B cell (primary cell): ENCODE data around the gene TSPAN9. TPM values are rescaled to one million over a fixed set of nuclear protein-coding genes. Genes with fewer than 3 reads are reported as not detected.

ENCODE experiments used
- ATAC-seq: fragments of 200-7000 bp; cut with Tn5 transposase; one replicate; pipeline ENCODE4 v1.10.0; 2021; ENCODE audit warnings: low read depth, mild to moderate bottlenecking, moderate number of reproducible peaks, moderate library complexity
- CTCF ChIA-PET: fragments of 350-600 bp; sonication (Branson Sonifier 250); formaldehyde crosslinking; loops from one replicate; lab custom pipeline; 2021; ENCODE audit warnings: antibody characterized with exemption, inconsistent platforms; lab: Charles Lee
- POLR2A ChIA-PET: fragments of 350-600 bp; sonication (Branson Sonifier 250); formaldehyde crosslinking; loops from one replicate; lab custom pipeline; 2021; ENCODE audit warnings: antibody characterized with exemption; lab: Charles Lee
- DNase-seq: peaks from one replicate; pipeline ENCODE4 v3.0.0; 2013
- H2AFZ ChIP-seq: 2 replicates; pipeline ENCODE4 v1.6.1; 2012; ENCODE audit warnings: mild to moderate bottlenecking, low read depth, low read length; ENCODE audit not compliant: insufficient read depth, poor library complexity, severe bottlenecking
- H3K27ac ChIP-seq, 2 donors: 1 replicate in 1 of 2; 2 replicates in 1 of 2; pipeline ENCODE4 v1.5.1; 2012 to 2013; ENCODE audit warnings: low read length in 2 of 2, mild to moderate bottlenecking in 2 of 2, moderate library complexity in 1 of 2
- H3K27me3 ChIP-seq, 4 experiments: fragments of 200-600 bp in 1 of 4; sonication (generic) in 1 of 4; replicated peaks in 1 of 4; 1 replicate in 2 of 4; 2 replicates in 2 of 4; pipeline versions ENCODE4 v1.6.1 to v1.7.0; 2013 to 2016; ENCODE audit warnings: low read length in 3 of 4, mild to moderate bottlenecking in 2 of 4, mixed read lengths in 1 of 4, moderate library complexity in 1 of 4; ENCODE audit not compliant: insufficient read depth in 4 of 4, control insufficient read depth in 3 of 4; ENCODE audit errors: control extremely low read depth in 1 of 4
- H3K36me3 ChIP-seq, 2 experiments: replicated peaks in 1 of 2; 1 replicate in 1 of 2; 2 replicates in 1 of 2; pipeline versions ENCODE4 v1.6.1 to v1.7.1; 2013; ENCODE audit warnings: low read length in 1 of 2; ENCODE audit not compliant: insufficient read depth in 2 of 2, control insufficient read depth in 1 of 2; ENCODE audit errors: control extremely low read depth in 1 of 2, extremely low read depth in 1 of 2
- H3K4me1 ChIP-seq, 2 donors: fragments of 200-600 bp in 1 of 2; sonication (generic) in 1 of 2; 1 replicate in 1 of 2; 2 replicates in 1 of 2; pipeline versions ENCODE4 v1.5.1 to v1.6.1; 2013 to 2017; ENCODE audit warnings: low read length in 2 of 2; ENCODE audit not compliant: control insufficient read depth in 2 of 2, insufficient read depth in 2 of 2
- H3K4me2 ChIP-seq: replicated peaks from 2 replicates; pipeline ENCODE3; 2012; ENCODE audit warnings: mild to moderate bottlenecking, low read depth, low read length; ENCODE audit not compliant: poor library complexity, severe bottlenecking
- H3K4me3 ChIP-seq, 5 experiments: fragments of 200-600 bp in 1 of 5; sonication (generic) in 1 of 5; 1 replicate in 3 of 5; 2 replicates in 2 of 5; pipeline versions ENCODE4 v1.5.1 to v1.7.0; 2011 to 2016; ENCODE audit warnings: low read length in 4 of 5, mild to moderate bottlenecking in 4 of 5, low read depth in 2 of 5, control low read depth in 1 of 5, moderate library complexity in 1 of 5; ENCODE audit not compliant: insufficient read depth in 1 of 5; ENCODE audit errors: control extremely low read depth in 1 of 5, extremely low read depth in 1 of 5
- H3K79me2 ChIP-seq: fragments of 200-600 bp; sonication (generic); one replicate; pipeline ENCODE4 v1.6.0; 2016; ENCODE audit warnings: low read length; ENCODE audit not compliant: control insufficient read depth, insufficient read depth
- H3K9ac ChIP-seq: fragments of 200-600 bp; sonication (generic); 2 replicates; pipeline ENCODE4 v1.6.1; 2017; ENCODE audit warnings: mild to moderate bottlenecking, low read length, moderate library complexity
- H3K9me3 ChIP-seq, 3 donors: one replicate each; pipeline versions ENCODE4 v1.6.1 to v1.7.1; 2013; ENCODE audit warnings: low read length in 2 of 3; ENCODE audit not compliant: control insufficient read depth in 2 of 3, insufficient read depth in 1 of 3; ENCODE audit errors: control extremely low read depth in 1 of 3
- H4K20me1 ChIP-seq: 2 replicates; pipeline ENCODE4 v1.6.0; 2012; ENCODE audit warnings: mild to moderate bottlenecking, low read length; ENCODE audit not compliant: insufficient read depth, control insufficient read depth, poor library complexity, severe bottlenecking
- H3K27ac Mint-ChIP-seq: one replicate; pipeline ENCODE4 v1.8.0; 2021; ENCODE audit warnings: mixed read lengths
- H3K27me3 Mint-ChIP-seq: one replicate; pipeline ENCODE4 v1.8.0; 2021; ENCODE audit warnings: mixed read lengths
- H3K4me1 Mint-ChIP-seq: one replicate; pipeline ENCODE4 v1.8.0; 2021; ENCODE audit warnings: mixed read lengths
- H3K4me3 Mint-ChIP-seq: one replicate; pipeline ENCODE4 v1.8.0; 2021; ENCODE audit warnings: mixed read lengths
- H3K9me3 Mint-ChIP-seq: one replicate; pipeline ENCODE4 v1.8.0; 2022; ENCODE audit warnings: mixed read lengths; ENCODE audit not compliant: insufficient read depth
- EZH2 ChIP-seq: IDR thresholded peaks from 2 replicates; pipeline ENCODE4 v1.6.1; 2012; ENCODE audit warnings: borderline replicate concordance, low read depth, mild to moderate bottlenecking, moderate library complexity, low read length; ENCODE audit not compliant: insufficient read depth, poor library complexity, severe bottlenecking
- WGBS: methylation state at CpG from one replicate; pipeline ENCODE4 v1.1.5; 2013; ENCODE audit warnings: missing lambda C conversion rate; ENCODE audit not compliant: insufficient coverage; 5-methylcytosine and 5-hydroxymethylcytosine counted together
- intact Hi-C: fragments of 100-400 bp; cut with micrococcal nuclease; formaldehyde crosslinking; loops from one replicate; pipeline ENCODE4 v1.10.0; 2022
- polyA plus RNA-seq: library from polyadenylated mRNA; depleted of rRNA; stranded (reverse); fragments of >200 nt; gene quantifications from 2 replicates; pipeline ENCODE4 v1.2.3, GENCODE V29; 2012
- total RNA-seq, 2 donors: library from RNA; stranded (reverse); fragments of 120-200 nt in 1 of 2; gene quantifications; 1 replicate in 1 of 2; 2 replicates in 1 of 2; pipeline versions ENCODE4 v1.2.3 to v1.2.4, GENCODE V29; 2013 to 2022
- TF ChIP-seq, protein P1 (sequence below): fragments of 200-600 bp; IDR thresholded peaks from one replicate; pipeline ENCODE4 v1.8.0; 2022; ENCODE audit warnings: antibody characterized with exemption, mild to moderate bottlenecking

The TSPAN9 gene
- total and polyA plus RNA-seq, 2 donors (not counting 1 experiment from before 2014, with no cell fraction given): 0.15 to 0.37 TPM

DNA sequence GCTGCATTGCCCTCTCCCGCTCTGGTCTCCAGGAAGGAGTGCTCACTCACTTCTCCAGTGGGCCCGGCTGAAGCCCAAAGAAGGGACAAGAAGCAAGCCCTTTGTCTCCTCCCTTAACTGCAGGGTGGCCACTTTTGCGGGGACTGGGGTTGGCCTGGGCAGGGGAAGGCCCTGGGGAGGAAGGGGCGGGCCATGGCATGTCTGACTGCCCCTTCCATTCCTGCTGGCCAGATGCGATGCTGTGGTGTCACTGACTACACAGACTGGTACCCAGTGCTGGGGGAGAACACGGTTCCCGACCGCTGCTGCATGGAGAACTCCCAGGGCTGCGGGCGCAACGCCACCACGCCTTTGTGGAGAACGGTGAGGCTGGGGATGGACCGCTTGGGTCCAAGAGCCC, 203.8 kb downstream of the TSPAN9 start:
- no peak overlapping the region for H3K27ac Mint-ChIP-seq
- H4K20me1 ChIP-seq: no peaks in the 10 kb centered on the region
- no peaks in the 10 kb centered on the region for H3K27me3 ChIP-seq
- no peak for TF ChIP-seq EZH2
- TF ChIP-seq, protein P1, sequence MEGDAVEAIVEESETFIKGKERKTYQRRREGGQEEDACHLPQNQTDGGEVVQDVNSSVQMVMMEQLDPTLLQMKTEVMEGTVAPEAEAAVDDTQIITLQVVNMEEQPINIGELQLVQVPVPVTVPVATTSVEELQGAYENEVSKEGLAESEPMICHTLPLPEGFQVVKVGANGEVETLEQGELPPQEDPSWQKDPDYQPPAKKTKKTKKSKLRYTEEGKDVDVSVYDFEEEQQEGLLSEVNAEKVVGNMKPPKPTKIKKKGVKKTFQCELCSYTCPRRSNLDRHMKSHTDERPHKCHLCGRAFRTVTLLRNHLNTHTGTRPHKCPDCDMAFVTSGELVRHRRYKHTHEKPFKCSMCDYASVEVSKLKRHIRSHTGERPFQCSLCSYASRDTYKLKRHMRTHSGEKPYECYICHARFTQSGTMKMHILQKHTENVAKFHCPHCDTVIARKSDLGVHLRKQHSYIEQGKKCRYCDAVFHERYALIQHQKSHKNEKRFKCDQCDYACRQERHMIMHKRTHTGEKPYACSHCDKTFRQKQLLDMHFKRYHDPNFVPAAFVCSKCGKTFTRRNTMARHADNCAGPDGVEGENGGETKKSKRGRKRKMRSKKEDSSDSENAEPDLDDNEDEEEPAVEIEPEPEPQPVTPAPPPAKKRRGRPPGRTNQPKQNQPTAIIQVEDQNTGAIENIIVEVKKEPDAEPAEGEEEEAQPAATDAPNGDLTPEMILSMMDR: no peak
- H3K27ac ChIP-seq: no peak overlapping the region
- H3K9me3 Mint-ChIP-seq: no peaks in the 10 kb centered on the region
- no peak overlapping the region for H3K4me3 ChIP-seq
- intact Hi-C loops: no loop called here
- H3K4me2 ChIP-seq: no peak overlapping the region
- ChIA-PET CTCF (no interaction called here), POLR2A (no interaction called here)
- H3K4me1 Mint-ChIP-seq: peaks cover 6% of the 10 kb centered on the region
- H3K4me1 ChIP-seq: peaks cover 0 to 8% of the 10 kb centered on the region in 2 donors
- H3K79me2 ChIP-seq: no peaks in the 10 kb centered on the region
- H3K27me3 Mint-ChIP-seq: peaks cover 17% of the 10 kb centered on the region
- no peak overlapping the region for H2AFZ ChIP-seq
- H3K36me3 ChIP-seq: no peaks in the 10 kb centered on the region
- ATAC-seq (no peak), DNase-seq (no peak)
- WGBS: 96% methylated on average over 13 of the region's 14 CpGs
- no peak overlapping the region for H3K9ac ChIP-seq
- H3K4me3 Mint-ChIP-seq: no peak overlapping the region
- peaks cover 0 to 14% (median 0%) of the 10 kb centered on the region in 3 donors for H3K9me3 ChIP-seq

DNA sequence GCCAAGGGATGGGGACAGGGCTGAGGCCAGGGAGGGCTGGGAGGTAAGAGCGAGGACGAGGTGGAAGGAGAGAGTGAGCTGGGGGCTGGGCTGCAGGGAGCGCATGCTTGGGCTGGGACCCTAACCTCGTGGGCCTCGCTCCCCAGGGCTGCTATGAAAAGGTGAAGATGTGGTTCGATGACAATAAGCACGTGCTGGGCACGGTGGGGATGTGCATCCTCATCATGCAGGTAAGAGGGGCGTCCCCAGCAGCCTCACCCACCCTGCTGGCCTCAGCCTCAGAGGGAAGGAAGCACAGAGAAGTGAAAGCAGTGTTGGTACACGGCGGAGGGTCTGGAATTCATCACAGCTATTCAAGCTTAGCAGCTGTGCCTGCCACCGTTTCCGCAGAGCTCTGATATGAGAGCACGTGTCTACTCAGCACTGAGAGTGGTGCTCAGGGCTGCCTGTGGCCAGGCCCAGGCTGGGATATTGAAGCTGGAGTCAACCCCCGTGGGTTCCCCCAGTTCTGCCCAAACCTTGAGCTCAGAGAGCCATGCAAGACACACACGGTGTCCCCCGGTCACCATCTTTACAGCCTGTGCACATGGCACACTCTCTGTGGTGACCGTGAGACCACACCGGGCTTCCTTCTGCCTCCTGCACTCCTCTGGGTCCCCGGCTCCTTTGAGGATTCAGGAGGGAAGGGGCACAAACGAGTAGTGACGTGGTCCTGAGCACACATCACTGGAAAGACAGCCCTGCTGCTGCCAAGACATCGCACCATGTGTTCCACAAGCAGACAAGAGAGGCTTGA, 204.6 kb downstream of the TSPAN9 start:
- ChIA-PET CTCF (interaction anchor here (1.1 kb wide), 1 partner anchor 19 kb away, joined by 5 read pairs; no protein-coding TSS in a partner anchor), POLR2A (no interaction called here)
- no peak for TF ChIP-seq EZH2
- TF ChIP-seq, protein P1: no peak
- no peaks in the 10 kb centered on the region for H3K9me3 Mint-ChIP-seq
- H4K20me1 ChIP-seq: no peaks in the 10 kb centered on the region
- no peaks in the 10 kb centered on the region for H3K27me3 ChIP-seq
- H3K27ac ChIP-seq: no peak overlapping the region
- intact Hi-C loops: no loop called here
- no peak overlapping the region for H2AFZ ChIP-seq
- peaks cover 0 to 14% (median 0%) of the 10 kb centered on the region in 3 donors for H3K9me3 ChIP-seq
- no peak overlapping the region for H3K4me3 ChIP-seq
- no peak overlapping the region for H3K4me3 Mint-ChIP-seq
- no peaks in the 10 kb centered on the region for H3K36me3 ChIP-seq
- H3K79me2 ChIP-seq: no peaks in the 10 kb centered on the region
- H3K4me2 ChIP-seq: no peak overlapping the region
- H3K4me1 Mint-ChIP-seq: peaks cover 6% of the 10 kb centered on the region
- DNase-seq (peak; percentile 40), ATAC-seq (no peak)
- peaks cover 13% of the 10 kb centered on the region for H3K27me3 Mint-ChIP-seq
- WGBS: 66% methylated on average over 23 of the region's 23 CpGs
- peaks cover 0 to 8% of the 10 kb centered on the region in 2 donors for H3K4me1 ChIP-seq
- H3K9ac ChIP-seq: no peak overlapping the region
- H3K27ac Mint-ChIP-seq: no peak overlapping the region
